ENCODE data around the gene GH2.

GH2 gene

GRCh38 chr17:63831505-63831904 is 50.2 kb downstream of the GH2 start:
- no peak overlapping the region for H3K27ac ChIP-seq (ENCODE audit: low read depth, low read length, severe bottlenecking)
- H3K4me1 ChIP-seq (ENCODE audit: control insufficient read depth, insufficient read depth, low read length, poor library complexity, severe bottlenecking), result no peaks in the 10 kb centered on the region
- H3K4me3 ChIP-seq (ENCODE audit: extremely low read depth, insufficient read depth, low read length, poor library complexity, severe bottlenecking), result no peak overlapping the region
- H3K9me3 ChIP-seq (ENCODE audit: control insufficient read depth, low read length), result no peaks in the 10 kb centered on the region
- peaks cover 79% of the 10 kb centered on the region for H3K36me3 ChIP-seq (ENCODE audit: control insufficient read depth, insufficient read depth, low read length)
- WGBS, 2 experiments (ENCODE audit: insufficient coverage in 2 of 2), result 98 to 99% methylated on average over 6 to 7 of the region's 8 CpGs

- WGBS, 2 experiments (ENCODE audit: insufficient coverage in 2 of 2), result 99% methylated on average over 10 to 12 of the region's 15 CpGs
Observed at GRCh38 chr17:63830904-63831491, 50.7 kb downstream of the GH2 start.

GRCh38 chr17:63830278-63830677 is 51.5 kb downstream of the GH2 start:
- Histone ChIP-seq H3K4me3 (ENCODE audit: extremely low read depth, insufficient read depth, low read length, poor library complexity, severe bottlenecking) (no peak overlapping the region), H3K36me3 (ENCODE audit: control insufficient read depth, insufficient read depth, low read length) (peaks cover 74% of the 10 kb centered on the region), H3K27ac (ENCODE audit: low read depth, low read length, severe bottlenecking) (no peak overlapping the region), H3K4me1 (ENCODE audit: control insufficient read depth, insufficient read depth, low read length, poor library complexity, severe bottlenecking) (no peaks in the 10 kb centered on the region), H3K9me3 (ENCODE audit: control insufficient read depth, low read length) (no peaks in the 10 kb centered on the region)
- 97 to 100% methylated on average over 2 to 3 of the region's 5 CpGs for WGBS, 2 experiments (ENCODE audit: insufficient coverage in 2 of 2)

More at GRCh38 chr17:63830904-63831491, 50.7 kb downstream of the GH2 start:
- Histone ChIP-seq H3K36me3 (ENCODE audit: control insufficient read depth, insufficient read depth, low read length) (peaks cover 76% of the 10 kb centered on the region), H3K27ac (ENCODE audit: low read depth, low read length, severe bottlenecking) (no peak overlapping the region), H3K4me1 (ENCODE audit: control insufficient read depth, insufficient read depth, low read length, poor library complexity, severe bottlenecking) (no peaks in the 10 kb centered on the region), H3K4me3 (ENCODE audit: extremely low read depth, insufficient read depth, low read length, poor library complexity, severe bottlenecking) (no peak overlapping the region), H3K9me3 (ENCODE audit: control insufficient read depth, low read length) (no peaks in the 10 kb centered on the region)

All from mesodermal cell (in vitro differentiated cells).